Central memory CD4-positive, alpha-beta T cell (primary cell): ENCODE data around the gene SIAE.

ENCODE experiments used
- DNase-seq: peaks from one replicate; pipeline ENCODE4 v3.0.0; 2022
- total RNA-seq, 3 experiments: gene quantifications; one replicate each; lab custom pipeline; 2026; lab: John Stamatoyannopoulos, UW

The SIAE gene, protein sequence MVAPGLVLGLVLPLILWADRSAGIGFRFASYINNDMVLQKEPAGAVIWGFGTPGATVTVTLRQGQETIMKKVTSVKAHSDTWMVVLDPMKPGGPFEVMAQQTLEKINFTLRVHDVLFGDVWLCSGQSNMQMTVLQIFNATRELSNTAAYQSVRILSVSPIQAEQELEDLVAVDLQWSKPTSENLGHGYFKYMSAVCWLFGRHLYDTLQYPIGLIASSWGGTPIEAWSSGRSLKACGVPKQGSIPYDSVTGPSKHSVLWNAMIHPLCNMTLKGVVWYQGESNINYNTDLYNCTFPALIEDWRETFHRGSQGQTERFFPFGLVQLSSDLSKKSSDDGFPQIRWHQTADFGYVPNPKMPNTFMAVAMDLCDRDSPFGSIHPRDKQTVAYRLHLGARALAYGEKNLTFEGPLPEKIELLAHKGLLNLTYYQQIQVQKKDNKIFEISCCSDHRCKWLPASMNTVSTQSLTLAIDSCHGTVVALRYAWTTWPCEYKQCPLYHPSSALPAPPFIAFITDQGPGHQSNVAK
- 0.92 to 10.8 (median 3.1) reads per million in 3 experiments for total RNA-seq

DNA sequence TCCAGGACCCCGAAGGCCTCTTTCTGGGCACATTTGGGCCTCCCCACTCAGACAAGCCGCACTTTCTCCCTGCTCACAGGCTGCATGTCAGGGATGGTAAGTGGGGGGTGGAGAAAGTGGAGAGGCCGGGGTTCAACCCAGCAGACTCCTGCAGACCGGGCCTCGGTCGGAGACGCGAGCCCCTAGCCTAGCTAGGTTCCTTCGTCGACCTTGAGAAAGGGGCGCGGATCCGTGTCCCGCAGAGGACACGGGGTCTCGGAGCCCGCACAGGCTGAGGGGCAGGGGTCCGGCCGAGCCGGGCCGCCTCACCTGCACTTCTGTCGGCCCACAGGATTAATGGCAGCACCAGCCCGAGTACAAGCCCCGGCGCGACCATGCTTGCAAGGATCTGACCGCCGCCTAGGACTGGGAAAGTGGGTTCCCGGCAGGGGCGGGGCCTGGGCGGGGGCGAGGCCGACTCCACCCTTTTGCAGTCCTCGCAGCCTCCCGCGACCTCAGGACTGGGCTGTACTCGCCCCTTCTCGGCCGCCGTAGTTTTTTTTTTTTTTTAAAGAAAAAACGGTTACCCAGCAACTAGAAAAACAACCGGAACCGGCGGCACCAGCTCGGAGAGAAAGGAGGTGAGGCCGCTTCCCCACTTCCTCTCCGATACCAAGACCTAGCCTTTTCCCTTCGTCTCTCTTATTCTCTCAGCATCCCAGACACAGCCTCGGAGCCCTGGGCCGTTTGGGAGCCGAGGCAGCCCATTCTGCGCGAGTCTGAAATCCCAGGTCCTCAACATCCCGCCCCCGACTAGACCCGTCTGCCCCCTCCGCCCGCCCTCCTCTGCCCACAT is at the start of gene SIAE, which contains the start of gene SPA17:
TSS of gene SIAE (minus strand) at position 407 of the 835 bp plus-strand sequence. CDS start at position 376, 31 bp downstream.
TSS of gene SPA17 (plus strand) at position 572 of the 835 bp plus-strand sequence. CDS start 1,361 bp downstream, outside the sequence.
- DNase-seq = peak; percentile 86

DNA sequence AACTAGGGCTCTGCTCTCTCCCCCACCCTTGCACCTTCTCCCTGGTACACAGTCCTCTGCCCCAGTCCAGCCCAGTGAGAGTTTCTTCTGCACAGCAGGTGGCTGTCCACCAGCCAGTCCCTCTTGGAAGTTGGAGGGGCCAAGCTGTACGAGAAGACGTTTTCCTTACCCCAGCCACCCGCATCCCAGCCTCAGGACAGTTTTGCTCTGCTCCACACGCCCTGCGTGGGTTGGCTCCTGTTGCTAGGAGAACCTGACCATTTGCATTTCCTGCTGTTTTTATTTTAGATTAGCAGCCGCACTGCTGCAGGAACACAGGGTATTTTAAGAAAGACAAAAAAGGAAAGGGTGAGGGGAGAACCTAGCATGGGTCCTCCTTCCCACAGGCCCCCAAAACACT is 48.6 kb upstream of the SIAE start:
- DNase-seq = no peak

DNA sequence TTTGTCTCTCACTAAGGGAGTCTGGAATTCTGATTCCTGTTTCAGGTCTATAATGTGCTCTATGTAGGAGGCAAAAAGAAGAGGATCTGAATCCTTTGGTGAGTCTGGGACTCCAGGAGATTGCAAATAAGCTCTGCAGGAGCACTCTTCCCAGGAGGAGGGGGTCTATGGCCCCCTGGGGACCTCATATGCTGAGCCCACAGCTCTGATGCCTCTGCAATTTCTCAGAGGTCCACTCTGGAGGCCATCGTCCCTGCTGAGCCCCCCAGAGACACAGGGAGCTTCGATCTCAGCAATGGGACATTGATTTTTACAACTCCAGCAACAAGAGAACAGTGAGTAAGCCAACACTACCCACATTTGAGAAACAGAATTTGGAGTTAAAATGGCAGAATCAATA is 46.0 kb upstream of the SIAE start:
- DNase-seq = no peak

DNA sequence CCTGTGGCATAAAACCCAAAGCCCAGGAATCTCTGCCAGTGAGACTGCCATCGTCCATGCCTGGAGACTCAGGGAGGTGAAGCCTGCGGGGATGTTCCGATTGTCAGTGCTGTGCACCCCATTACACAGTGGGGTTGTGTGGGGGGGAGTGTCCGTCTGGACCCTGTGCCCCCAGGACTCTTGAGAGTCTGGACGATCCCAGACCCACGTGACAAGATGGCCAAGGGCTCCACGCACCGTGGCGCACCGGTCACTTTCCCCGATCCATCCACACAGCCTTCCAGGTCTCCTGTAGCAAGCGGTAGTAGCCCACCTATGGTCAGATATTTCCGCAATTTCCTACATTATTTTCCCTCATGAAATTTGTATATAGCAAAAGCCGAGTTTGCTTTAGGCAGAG is 45.3 kb upstream of the SIAE start:
- no peak for DNase-seq

DNA sequence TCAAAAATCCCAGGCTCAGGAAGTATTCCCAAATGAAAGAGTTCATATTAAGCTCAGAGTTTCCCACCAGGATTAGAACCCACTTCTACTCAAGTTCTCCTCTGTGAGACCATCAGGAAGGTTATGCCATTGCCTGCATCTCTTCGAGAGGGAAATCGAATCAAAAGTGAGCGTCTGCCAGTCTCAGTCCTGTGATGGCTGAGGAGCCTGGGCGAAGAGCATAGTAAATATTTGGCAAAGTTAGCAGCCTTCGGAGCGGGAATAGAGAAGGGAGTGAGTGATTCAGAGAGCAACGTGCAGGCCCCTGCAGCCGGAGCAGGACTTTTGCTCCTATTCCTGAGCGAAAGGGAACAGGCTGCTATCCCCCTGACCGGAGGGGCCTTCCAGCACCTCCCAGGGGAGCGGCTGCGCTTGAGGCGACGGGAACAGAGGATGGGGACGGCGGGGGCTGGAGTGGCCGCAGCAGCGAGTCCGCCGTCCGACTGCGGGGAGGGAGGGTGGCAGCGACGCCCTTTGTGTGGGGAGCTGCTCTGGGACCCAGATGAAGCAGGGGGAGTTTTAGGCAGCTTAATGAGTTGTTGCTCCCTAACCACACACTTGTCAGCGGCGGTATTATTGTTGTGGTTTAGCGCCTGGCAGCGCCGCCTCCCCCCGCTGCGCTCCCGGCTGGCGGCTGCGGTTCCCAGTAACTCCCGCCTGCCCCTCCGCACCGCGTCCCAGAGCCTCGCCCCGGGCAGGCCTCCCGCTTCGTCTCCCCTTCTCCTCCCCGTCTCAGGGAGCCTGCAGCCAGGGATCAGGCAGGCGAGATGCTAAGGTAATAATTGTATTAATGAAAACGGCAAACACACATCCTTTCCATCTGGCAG is 44.5 kb upstream of the SIAE start:
- DNase-seq = peak; percentile 21

DNA sequence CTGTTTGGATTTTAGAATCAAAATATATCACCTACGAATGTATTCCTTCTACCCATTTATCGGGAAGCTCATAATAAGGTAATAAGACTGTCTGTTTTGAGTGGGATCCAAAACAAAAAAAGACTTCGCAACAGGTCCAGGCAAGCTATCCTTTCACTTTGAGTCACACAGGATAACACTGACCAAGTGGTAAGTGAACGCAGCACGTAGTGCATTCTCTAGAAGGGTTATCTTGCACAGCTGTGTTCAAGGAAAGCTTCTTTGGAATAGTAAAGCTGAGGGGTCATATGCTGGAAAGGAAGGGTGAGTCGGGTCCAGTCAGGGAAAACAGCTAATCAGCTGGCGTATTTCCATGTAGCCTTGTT is 43.9 kb upstream of the SIAE start:
- DNase-seq = no peak

DNA sequence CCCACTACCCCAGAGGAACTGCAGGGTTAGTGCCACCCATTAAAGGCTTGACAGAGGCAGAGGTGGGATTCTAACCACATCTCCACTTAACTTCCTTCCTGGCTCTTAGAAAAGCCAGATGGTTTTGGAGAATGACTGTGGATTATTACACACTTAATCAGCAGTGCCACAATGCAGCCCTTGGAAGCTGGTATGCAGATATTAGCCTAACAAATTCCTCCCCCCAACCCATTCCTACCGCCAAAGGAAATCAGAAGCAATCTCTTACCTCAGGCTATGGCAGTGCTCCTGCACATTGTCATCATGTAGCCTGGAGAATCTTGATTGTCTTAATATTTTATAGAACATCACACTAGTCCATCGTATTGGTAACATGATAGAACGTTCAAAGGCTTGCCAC is 43.1 kb upstream of the SIAE start:
- DNase-seq = no peak

DNA sequence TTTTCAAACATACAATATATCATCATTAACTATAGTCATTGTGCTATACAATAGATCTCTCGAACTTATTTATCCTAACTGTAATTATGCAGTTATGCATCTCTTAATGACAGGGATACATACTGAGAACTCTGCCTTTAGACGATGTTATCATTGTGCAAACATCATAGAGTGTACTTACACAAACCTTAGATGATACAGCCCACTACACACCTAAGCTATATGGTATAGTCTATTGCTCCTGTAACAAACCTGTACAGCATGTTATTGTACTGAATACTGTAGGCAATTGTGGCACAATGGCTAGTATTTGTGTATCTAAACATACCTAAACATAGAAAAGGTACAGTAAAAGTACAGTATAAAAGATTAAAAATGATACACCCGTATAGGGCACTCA is 38.9 kb upstream of the SIAE start:
- DNase-seq = no peak

DNA sequence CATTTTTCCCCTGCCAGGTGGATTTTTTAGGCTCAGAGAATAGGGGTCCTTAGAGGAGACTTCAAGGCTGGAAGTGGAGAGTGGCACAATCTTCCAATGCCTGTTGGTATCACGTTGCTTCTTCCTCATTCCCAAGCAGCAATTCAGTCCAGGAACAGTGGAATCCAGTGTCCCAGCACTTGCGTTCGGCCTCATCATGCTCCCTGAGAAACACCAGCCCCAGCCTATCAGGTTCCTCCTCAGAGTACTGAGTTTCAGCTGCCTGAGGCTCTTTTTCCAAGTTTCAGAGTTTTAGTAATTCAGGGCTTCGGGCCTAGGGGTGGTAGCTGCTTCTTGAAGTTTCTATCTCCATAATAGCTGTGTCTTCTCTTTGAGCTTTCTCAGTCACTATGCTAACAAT is 34.3 kb upstream of the SIAE start:
- no peak for DNase-seq

DNA sequence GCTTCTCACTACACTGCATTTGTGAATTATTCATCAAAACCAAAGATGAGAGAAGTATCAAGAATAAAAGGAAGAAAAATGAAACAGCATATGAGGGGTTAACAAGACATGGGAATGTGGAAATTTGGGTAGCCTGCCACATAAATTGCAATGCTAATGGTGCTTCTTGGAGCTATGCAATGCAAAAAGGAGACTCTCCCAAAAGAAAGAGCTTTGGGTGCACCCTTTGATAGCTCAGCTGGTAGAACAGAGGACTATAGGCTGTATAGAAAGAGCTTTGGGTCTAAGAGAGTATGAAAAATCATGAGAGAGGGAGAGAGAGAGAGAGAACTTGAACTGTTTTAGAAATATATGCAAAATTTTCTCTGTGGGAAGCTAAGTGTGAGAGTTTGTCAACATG is 26.5 kb upstream of the SIAE start:
- DNase-seq = no peak

DNA sequence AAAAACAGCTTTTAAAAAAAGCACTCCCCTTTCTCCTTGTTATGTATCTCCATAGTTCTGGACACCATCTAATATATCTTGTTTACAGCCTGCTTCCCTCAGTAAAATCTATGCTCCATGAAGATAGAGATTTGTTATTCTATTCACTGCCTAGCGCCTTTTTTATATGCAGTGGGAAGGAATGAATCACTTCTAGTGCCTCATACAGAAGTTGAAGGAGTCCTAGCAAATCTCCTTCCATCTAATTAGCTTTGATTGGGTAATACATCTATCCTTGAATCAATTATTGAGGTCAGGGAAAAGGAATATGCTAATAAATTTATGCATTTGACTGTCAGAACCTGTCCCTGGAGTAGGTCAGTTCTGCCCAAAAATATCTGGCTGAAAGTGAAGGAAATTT is 26.0 kb upstream of the SIAE start:
- DNase-seq = no peak

DNA sequence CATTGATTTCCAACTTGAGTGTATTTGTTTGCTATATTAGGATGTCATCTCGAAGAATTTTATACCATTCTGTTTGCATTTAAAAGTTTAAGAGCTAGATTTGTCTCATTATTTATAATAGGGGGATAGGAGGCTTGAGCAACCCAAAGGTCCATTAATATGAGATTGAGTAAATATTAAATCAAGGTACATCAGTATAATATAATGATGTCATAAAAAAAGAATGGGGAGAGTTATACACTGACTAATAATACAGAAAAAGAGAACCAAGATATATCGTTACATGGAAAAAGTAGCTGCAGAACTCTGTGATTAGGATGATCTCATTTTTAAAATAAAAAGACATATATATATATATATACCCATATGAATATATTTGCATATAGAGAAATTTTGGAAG is 19.6 kb upstream of the SIAE start:
- DNase-seq = no peak

DNA sequence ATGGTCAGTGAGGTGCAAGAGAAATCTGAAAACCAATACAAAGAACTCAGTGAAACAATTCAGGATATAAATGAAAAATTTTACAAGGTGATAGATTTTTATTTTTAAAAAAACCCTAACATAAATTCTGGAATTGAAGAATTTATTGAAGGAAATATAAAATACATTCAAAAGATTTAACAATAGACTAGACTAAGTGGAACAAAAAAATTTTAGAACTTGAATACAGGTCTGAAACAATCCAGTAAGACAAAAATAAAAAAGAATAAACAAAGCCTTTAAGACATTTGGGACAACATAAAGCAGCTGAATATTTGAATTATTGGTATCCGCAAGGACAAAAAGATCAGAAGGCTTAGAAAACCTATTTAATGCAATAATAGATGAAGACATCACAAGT is 8.9 kb upstream of the SIAE start:
- no peak for DNase-seq

DNA sequence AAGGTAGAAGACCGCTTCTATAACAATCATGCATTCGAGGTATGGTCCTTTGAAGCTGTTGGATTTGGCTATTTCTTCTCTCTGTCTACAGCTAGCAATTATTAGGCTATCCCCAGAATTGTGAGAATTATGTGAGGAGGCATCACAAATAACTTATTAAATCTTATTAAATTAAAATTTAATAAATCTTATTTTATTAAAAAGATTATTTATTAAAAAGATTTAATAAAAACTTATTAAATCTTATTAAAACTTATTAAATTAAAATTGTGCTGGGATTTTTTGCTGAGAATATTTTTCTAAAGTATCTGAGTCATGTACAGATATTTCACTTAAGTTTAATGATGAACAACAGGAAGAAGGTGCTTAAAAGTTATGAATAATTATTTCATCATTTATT is 7.9 kb upstream of the SIAE start:
- no peak for DNase-seq

DNA sequence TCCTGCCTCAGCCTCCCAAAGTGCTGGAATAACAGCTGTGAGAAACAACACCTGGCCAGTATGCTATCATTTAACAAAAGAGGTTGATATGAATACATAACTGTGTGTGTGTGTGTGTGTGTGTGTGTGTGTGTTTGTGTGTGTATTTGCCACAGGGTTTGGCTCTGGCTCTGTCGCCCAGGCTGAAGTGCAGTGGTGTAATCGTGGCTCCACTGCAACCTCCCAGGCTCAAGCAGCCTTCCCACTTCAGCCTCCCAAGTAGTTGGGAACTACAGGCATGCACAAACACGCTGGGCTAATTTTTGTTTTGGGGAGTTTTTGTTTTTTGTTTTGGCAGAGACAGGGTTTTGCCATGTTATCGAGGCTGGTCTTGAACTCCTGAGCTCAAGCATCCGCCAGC is 4.9 kb upstream of the SIAE start:
- DNase-seq = no peak

DNA sequence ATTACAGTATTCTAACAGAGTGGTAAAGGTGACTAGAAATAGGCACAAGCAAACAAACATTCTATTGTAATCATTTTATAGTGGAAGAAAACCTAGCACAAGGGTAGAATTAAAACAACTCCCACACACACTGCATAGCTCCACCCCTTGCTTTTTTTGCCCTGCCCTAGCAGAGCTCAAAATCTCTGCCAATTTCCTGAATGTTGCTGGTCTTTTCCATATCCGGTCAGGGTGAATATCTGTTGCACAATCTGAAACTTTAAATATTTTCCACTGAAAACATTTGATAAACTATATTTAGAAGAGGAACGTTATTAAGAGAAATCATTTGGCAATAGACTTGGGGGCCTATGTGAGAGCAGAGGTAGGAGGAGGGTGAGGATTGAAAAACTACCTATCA is 2.8 kb upstream of the SIAE start:
- no peak for DNase-seq

DNA sequence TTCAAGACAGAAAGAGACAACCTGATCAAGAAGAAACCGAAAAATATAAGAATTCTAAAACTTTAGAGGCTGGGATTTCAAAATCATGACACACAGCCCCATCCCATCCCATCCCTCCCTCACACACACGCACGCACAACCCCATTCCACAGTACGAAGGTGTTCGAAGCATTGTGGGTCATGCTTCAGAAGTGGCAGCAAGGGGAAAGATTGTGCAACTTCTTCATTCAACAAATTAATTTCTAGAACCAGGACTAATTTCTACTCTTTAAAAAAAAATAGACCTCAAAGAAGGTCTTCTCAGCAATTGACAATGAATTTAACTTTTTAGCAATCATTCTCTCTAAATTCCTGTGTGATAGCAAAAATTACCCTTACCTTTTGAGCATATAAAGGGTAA is 1.0 kb upstream of the SIAE start:
- no peak for DNase-seq

DNA sequence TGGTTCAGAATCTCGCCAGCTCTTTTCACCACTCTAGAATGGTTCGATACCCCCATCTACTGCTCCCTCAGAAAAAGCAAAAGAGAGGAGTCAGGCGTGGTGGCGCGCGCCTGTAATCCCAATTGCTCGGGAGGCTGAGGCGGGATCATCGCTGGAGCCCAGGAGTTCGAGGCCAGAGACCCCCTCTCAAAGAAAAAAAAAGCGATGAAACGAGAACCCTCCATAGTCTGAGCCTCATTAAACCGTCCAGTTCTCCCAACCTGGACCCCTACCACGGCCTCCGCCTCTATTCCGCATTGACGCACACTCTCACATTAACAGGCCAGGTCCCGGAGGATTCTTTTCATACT is 604 bp upstream of the SIAE start:
- no peak for DNase-seq

DNA sequence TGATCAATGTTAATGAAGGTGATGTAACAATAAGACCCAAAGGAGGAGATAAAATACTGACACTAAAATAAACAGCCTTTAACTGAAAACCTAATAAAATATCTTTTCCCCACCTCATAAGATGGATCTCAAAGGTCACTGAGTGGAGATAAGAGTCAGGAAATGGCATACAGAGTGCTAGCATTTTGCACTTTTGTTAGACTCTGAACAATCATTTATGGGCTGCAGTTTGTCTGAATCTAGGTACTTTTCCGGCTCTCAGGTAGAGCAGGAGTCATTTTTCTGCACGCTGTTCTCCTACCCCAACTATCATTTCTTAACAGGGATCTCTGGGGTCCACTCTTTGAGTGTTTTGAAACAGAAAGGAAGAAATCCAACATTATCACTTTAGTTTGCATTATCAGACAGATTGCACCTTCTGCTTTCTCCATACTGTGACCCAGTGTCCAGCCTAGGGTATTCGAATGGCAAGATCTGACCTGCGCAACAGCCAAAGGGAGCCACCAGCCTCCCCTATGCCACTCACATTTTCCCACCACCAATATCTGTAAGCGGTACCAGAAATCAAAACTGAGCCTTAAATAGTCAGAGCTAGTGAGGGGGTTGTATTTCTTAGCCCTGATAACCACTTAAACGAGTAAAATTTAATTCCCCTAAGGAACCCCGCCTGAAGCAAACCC is 863 bp downstream of the SIAE start:
- no peak for DNase-seq

DNA sequence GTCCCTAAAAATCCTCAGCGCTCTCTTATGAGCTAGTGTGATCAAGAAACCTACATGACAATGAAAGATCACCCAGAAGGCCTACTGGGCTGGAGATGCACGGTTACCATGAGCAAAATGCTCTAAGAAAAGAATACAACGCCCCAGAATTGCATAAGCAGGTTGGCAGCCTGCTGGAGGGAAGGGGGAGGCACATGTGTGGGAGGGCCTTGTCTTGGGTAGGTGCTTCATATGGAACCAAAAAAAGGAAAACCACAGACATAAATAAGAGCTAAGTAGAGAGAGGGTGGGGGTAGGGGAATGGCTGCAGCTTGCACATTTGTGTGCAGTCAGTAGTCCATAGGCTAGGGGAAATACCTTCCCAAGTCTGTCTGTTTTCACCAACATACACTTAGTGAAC is 2.8 kb downstream of the SIAE start:
- DNase-seq = peak; percentile 63

DNA sequence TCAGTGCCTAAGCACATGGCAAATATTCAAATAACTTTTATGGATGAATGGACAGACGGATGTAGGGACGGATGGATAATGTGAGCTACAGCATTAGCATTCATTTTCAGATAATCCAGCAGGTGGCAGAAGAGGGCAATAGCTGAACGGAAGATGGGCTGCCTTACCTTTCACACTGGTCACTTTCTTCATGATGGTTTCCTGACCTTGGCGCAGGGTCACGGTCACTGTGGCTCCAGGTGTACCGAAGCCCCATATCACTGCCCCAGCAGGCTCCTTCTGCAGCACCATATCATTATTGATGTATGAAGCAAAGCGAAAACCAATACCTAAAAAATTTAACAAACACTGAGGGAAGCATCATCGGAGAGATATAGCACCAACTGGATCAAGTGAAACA is 4.3 kb downstream of the SIAE start:
- peak; percentile 49 for DNase-seq

DNA sequence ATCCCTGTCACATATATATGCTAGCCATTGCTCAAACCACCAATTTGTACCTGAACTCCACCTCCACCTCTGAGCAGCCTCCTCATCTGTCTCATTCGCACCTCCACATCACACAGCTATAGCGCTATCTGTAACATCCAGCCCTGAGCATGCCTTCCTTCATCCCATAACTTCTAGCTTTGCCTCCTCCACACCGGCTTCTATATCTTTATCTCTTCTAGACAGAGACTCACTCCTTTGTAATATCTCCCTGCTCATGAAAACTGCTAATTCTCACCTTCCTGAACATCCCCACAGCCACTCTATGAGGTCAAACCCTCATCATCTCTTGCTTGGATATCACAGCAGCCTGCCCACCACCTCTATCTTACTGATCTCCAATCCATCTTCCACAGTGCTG is 5.9 kb downstream of the SIAE start:
- no peak for DNase-seq
